ENCODE results near the gene KRT2.

DNA sequence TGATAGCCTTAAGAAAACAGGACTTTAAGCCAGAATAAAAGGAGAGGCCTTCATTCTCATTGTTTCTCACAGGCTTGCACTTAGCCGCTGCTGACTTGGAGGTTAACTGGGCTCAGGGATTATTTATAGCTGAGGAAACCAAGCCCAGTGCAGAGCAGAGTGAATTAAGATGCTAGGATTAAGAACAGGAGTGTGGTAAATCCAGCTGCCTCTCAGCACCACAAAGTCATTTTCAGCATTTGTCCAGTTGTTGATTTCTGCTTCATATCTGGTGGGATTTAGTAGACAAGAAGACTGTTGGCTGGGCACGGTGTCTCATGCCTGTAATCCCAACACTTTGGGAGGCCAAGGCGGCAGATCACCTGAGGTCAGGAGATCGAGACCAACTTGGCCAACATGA lies 19.4 kb downstream of the KRT2 start:
- TF ChIP-seq, protein P1, sequence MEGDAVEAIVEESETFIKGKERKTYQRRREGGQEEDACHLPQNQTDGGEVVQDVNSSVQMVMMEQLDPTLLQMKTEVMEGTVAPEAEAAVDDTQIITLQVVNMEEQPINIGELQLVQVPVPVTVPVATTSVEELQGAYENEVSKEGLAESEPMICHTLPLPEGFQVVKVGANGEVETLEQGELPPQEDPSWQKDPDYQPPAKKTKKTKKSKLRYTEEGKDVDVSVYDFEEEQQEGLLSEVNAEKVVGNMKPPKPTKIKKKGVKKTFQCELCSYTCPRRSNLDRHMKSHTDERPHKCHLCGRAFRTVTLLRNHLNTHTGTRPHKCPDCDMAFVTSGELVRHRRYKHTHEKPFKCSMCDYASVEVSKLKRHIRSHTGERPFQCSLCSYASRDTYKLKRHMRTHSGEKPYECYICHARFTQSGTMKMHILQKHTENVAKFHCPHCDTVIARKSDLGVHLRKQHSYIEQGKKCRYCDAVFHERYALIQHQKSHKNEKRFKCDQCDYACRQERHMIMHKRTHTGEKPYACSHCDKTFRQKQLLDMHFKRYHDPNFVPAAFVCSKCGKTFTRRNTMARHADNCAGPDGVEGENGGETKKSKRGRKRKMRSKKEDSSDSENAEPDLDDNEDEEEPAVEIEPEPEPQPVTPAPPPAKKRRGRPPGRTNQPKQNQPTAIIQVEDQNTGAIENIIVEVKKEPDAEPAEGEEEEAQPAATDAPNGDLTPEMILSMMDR (IDR thresholded peaks at IDR 0.05), result no peak
- TF ChIP-seq POLR2A (IDR thresholded peaks at IDR 0.05; ENCODE audit: low read depth), result no peak
- TF ChIP-seq POLR2AphosphoS5 (IDR thresholded peaks at IDR 0.05), result no peak
- no peak for TF ChIP-seq EP300 (IDR thresholded peaks at IDR 0.05)

All from esophagus muscularis mucosa (tissue), 4 donors.